Right lobe of liver (tissue), 6 donors: ENCODE data around the gene BTBD6. TPM values are rescaled to one million over a fixed set of nuclear protein-coding genes. Genes with fewer than 3 reads are reported as not detected.

Experiments used
- ATAC-seq, 4 donors: fragments of 200-7000 bp; cut with Tn5 transposase; one replicate each; pipeline ENCODE4 v1.9.1; 2020; ENCODE audit warnings: mild to moderate bottlenecking in 4 of 4, moderate library complexity in 4 of 4
- DNase-seq, 3 donors: peaks; one replicate each; pipeline ENCODE4 v3.0.0-alpha.2; 2020
- H3K27ac ChIP-seq, 3 donors: fragments of 200-600 bp; one replicate each; pipeline ENCODE4 v1.8.0; 2022
- H3K27me3 ChIP-seq, 2 donors: fragments of 200-600 bp; one replicate each; pipeline ENCODE4 v1.8.0; 2022
- H3K36me3 ChIP-seq, 4 donors: fragments of 200-600 bp; sonication (generic) in 1 of 4; one replicate each; pipeline versions ENCODE4 v1.5.1 to v1.8.0; 2017 to 2022; ENCODE audit warnings: control low read depth in 1 of 4
- H3K4me1 ChIP-seq, 4 donors: fragments of 200-600 bp; sonication (generic) in 1 of 4; one replicate each; pipeline versions ENCODE4 v1.5.1 to v1.8.0; 2017 to 2022; ENCODE audit warnings: control low read depth in 1 of 4
- H3K4me3 ChIP-seq, 3 donors: fragments of 200-600 bp; one replicate each; pipeline ENCODE4 v1.8.0; 2022
- H3K9me3 ChIP-seq, 4 donors: fragments of 200-600 bp; sonication (generic) in 1 of 4; one replicate each; pipeline versions ENCODE4 v1.5.1 to v1.8.0; 2017 to 2022; ENCODE audit warnings: control low read depth in 1 of 4
- CTCF ChIP-seq, 4 donors: fragments of 200-600 bp in 3 of 4; fragments of 450-650 bp in 1 of 4; IDR thresholded peaks; one replicate each; pipeline versions ENCODE4 v1.5.1 to v1.8.0; 2016 to 2022; ENCODE audit warnings: antibody characterized with exemption in 4 of 4, mild to moderate bottlenecking in 2 of 4
- POLR2A ChIP-seq: fragments of 450-650 bp; IDR thresholded peaks from one replicate; pipeline ENCODE4 v1.6.1; 2017; ENCODE audit warnings: antibody characterized with exemption, mild to moderate bottlenecking
- WGBS: methylation state at CpG from one replicate; pipeline ENCODE4 v1.1.6; 2018; ENCODE audit warnings: low coverage, low lambda C conversion rate; ENCODE audit not compliant: insufficient coverage; ENCODE audit errors: missing lambda C conversion rate; 5-methylcytosine and 5-hydroxymethylcytosine counted together
- intact Hi-C, 2 donors: fragments of 100-400 bp; cut with DNase I; formaldehyde crosslinking; loops; one replicate each; pipeline versions ENCODE4 v1.11.2 to v1.14.1; 2022
- total RNA-seq, 6 experiments: library from RNA; depleted of rRNA in 2 of 6; stranded (reverse); fragments of >200 nt in 2 of 6; fragmentation: NEBNext Ultra II Directional in 3 of 6; extraction: Animal tissue kit (Norgen Biotek cat#: 25700) in 3 of 6; gene quantifications; one replicate each; pipeline versions ENCODE4 v1.1.0 to v1.2.4, GENCODE V29; 2016 to 2023
- donor health status: DM: no; HTN: yes; CAD: no.
- donor health status: DM: no; HTN: no; CAD: no.
- donor health status: DM: no; HTN: no; CAD: no.
- donor health status: DM: no; HTN: yes; CAD: no.
- donor health status: DM: no; HTN: yes; CAD: no.

The BTBD6 gene
- total RNA-seq, 6 experiments from 2014 or later, result 16.5 to 25.0 (median 17.7) TPM

- no CpG with 5 or more reads among the region's 18 CpGs for WGBS
- no peak overlapping the region for H3K4me3 ChIP-seq
- intact Hi-C loops, result loop anchor here in 1 of 2 donors (10.0 kb wide), 1 partner anchor 52 kb away; no protein-coding TSS in a partner anchor
- ATAC-seq (no peak), DNase-seq (no peak)
- H3K27me3 ChIP-seq, result no peaks in the 10 kb centered on the region
- no peaks in the 10 kb centered on the region for H3K4me1 ChIP-seq
- no peak overlapping the region for H3K27ac ChIP-seq
- TF ChIP-seq CTCF (IDR thresholded peaks at IDR 0.05), result no peak
- H3K36me3 ChIP-seq, result peaks cover 0 to 8% (median 0%) of the 10 kb centered on the region in 4 donors
- H3K9me3 ChIP-seq, result no peaks in the 10 kb centered on the region
Observed at GRCh38 chr14:105212541-105213300, 35.6 kb upstream of the BTBD6 start.

GRCh38 chr14:105213361-105213760, 35.0 kb upstream of the BTBD6 start:
- TF ChIP-seq CTCF (IDR thresholded peaks at IDR 0.05) (no peak), POLR2A (no peak)
- no peaks in the 10 kb centered on the region for H3K27me3 ChIP-seq
- no peaks in the 10 kb centered on the region for H3K9me3 ChIP-seq
- intact Hi-C loops, result loop anchor here in 1 of 2 donors (10.0 kb wide), 1 partner anchor 51 kb away; no protein-coding TSS in a partner anchor
- ATAC-seq (no peak), DNase-seq (no peak)
- H3K4me3 ChIP-seq, result no peak overlapping the region
- H3K27ac ChIP-seq, result no peak overlapping the region
- H3K36me3 ChIP-seq, result peaks cover 0 to 8% (median 1%) of the 10 kb centered on the region in 4 donors
- H3K4me1 ChIP-seq, result no peaks in the 10 kb centered on the region
- 92% methylated on average over 7 of the region's 10 CpGs for whole genome bisulfite sequencing

GRCh38 chr14:105214324-105214915, 33.9 kb upstream of the BTBD6 start:
- H3K27ac ChIP-seq, result no peak overlapping the region
- TF ChIP-seq POLR2A (no peak), CTCF (IDR thresholded peaks at IDR 0.05) (no peak)
- no peaks in the 10 kb centered on the region for H3K4me1 ChIP-seq
- DNase-seq (no peak), ATAC-seq (no peak)
- H3K36me3 ChIP-seq, result peaks cover 0 to 7% (median 3%) of the 10 kb centered on the region in 4 donors
- WGBS, result no CpG with 5 or more reads among the region's 14 CpGs
- no peaks in the 10 kb centered on the region for H3K9me3 ChIP-seq
- H3K27me3 ChIP-seq, result no peaks in the 10 kb centered on the region
- no peak overlapping the region for H3K4me3 ChIP-seq
- intact Hi-C loops, result loop anchor here in 1 of 2 donors (10.0 kb wide), 1 partner anchor 50 kb away; no protein-coding TSS in a partner anchor

GRCh38 chr14:105215602-105216001, 32.7 kb upstream of the BTBD6 start:
- intact Hi-C loops, result loop anchor here in 1 of 2 donors (10.0 kb wide), 1 partner anchor 49 kb away; no protein-coding TSS in a partner anchor
- Histone ChIP-seq H3K4me3 (no peak overlapping the region), H3K27me3 (no peaks in the 10 kb centered on the region), H3K36me3 (peaks cover 0 to 6% (median 0%) of the 10 kb centered on the region in 4 donors), H3K9me3 (no peaks in the 10 kb centered on the region), H3K27ac (no peak overlapping the region), H3K4me1 (no peaks in the 10 kb centered on the region)
- DNase-seq (no peak), ATAC-seq (no peak)
- TF ChIP-seq POLR2A, result no peak
- TF ChIP-seq CTCF (IDR thresholded peaks at IDR 0.05), result no peak
- no CpG with 5 or more reads among the region's 3 CpGs for WGBS
